MCF 10A (cell line): ENCODE measurements around the gene SUPT6H. TPM values are rescaled to one million over a fixed set of nuclear protein-coding genes. Genes with fewer than 3 reads are reported as not detected.
A peak's percentile ranks its signal among the peaks of the same experiment; 100 is the strongest.
"Not testable (repeated sequence)": the region's sequence is repeated elsewhere in the genome, so short reads cannot be mapped to it uniquely, and the experiment has no call there.

Source experiments
- BruUV-seq: library from RNA; stranded (reverse); fragments of 400-500 nt; replicated peaks from 2 replicates; lab custom pipeline; 2021; lab: Mats Ljungman, UMichigan
- CTCF ChIA-PET: fragments of 300-600 bp; sonication (Branson Sonifier 250); formaldehyde crosslinking; extraction: SDS; loops from one replicate; lab custom pipeline; 2021; ENCODE audit warnings: antibody characterized with exemption, inconsistent platforms; lab: Yijun Ruan, JAX
- POLR2A ChIA-PET: fragments of 300-600, 350-650 bp; sonication (Branson Sonifier 250); formaldehyde crosslinking; extraction: SDS; loops from one replicate; lab custom pipeline; 2020; ENCODE audit warnings: antibody characterized with exemption, inconsistent platforms; lab: Yijun Ruan, JAX
- DNase-seq: peaks from one replicate; pipeline ENCODE4 v3.0.0-alpha.2; 2018; ENCODE audit not compliant: unreplicated experiment
- H3K27ac Mint-ChIP-seq: one replicate; pipeline ENCODE4 v1.8.0; 2022; ENCODE audit warnings: mild to moderate bottlenecking, low read depth, mixed read lengths; ENCODE audit not compliant: unreplicated experiment
- H3K27me3 Mint-ChIP-seq: one replicate; pipeline ENCODE4 v1.8.0; 2022; ENCODE audit warnings: mixed read lengths; ENCODE audit not compliant: insufficient read depth, unreplicated experiment
- H3K36me3 Mint-ChIP-seq: one replicate; pipeline ENCODE4 v1.8.0; 2022; ENCODE audit warnings: mild to moderate bottlenecking, moderate library complexity, mixed read lengths; ENCODE audit not compliant: insufficient read depth, unreplicated experiment
- H3K4me1 Mint-ChIP-seq: one replicate; pipeline ENCODE4 v1.8.0; 2022; ENCODE audit warnings: mixed read lengths; ENCODE audit not compliant: insufficient read depth, unreplicated experiment
- H3K4me3 Mint-ChIP-seq: one replicate; pipeline ENCODE4 v1.8.0; 2022; ENCODE audit warnings: mild to moderate bottlenecking, moderate library complexity, mixed read lengths; ENCODE audit not compliant: unreplicated experiment
- H3K9me3 Mint-ChIP-seq: one replicate; pipeline ENCODE4 v1.8.0; 2022; ENCODE audit warnings: mixed read lengths; ENCODE audit not compliant: unreplicated experiment
- intact Hi-C: fragments of 100-400 bp; cut with micrococcal nuclease; formaldehyde crosslinking; loops from 2 replicates; pipeline ENCODE4 v1.14.1; 2022
- total RNA-seq: library from RNA; stranded (reverse); gene quantifications from 2 replicates; pipeline ENCODE4 v1.2.3, GENCODE V29; 2022
- TF ChIP-seq, protein P1 (sequence below): fragments of 200-600 bp; IDR thresholded peaks from one replicate; pipeline ENCODE4 v1.8.0; 2022; ENCODE audit warnings: antibody characterized with exemption, mild to moderate bottlenecking; ENCODE audit not compliant: unreplicated experiment

SUPT6H gene
- total RNA-seq, 1 experiment from 2014 or later: 81.7 TPM

DNA sequence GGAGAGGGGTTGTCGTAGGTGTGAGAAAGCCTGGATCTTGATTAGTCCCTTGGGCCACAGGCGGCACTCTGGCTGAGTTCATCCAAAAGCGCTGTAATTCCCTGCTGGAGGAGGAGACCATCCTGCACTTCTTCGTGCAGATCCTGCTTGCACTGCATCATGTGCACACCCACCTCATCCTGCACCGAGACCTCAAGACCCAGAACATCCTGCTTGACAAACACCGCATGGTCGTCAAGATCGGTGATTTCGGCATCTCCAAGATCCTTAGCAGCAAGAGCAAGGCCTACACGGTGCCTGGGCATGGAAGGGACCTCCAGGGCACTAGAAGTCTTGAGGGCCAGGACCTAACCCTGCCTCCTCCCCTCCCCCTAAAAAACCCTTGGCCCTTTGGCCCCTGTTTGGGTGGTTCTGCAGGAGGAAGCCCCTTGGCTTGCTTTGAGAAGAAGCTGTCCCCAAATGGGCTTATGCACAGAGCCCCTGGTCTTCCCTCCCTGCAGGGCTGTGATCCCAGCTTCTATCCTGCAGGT, 72.8 kb downstream of the SUPT6H start:
- Mint-ChIP-seq H3K4me3 (no peak overlapping the region), H3K9me3 (no peaks in the 10 kb centered on the region), H3K27ac (no peak overlapping the region), H3K4me1 (peaks cover 7% of the 10 kb centered on the region), H3K36me3 (peaks cover 6% of the 10 kb centered on the region), H3K27me3 (no peaks in the 10 kb centered on the region)
- intact Hi-C loops: no loop called here
- ChIA-PET CTCF (interaction anchor here (1.1 to 2.0 kb wide), 4 partner anchors 8 to 17 kb away, joined by 3 to 7 read pairs (median 4); partner anchors contain the start of gene TLCD1), POLR2A (interaction anchor here (1.0 to 18.0 kb wide), 2 partner anchors 10 to 12 kb away, joined by 3 to 1135 read pairs; partner anchors contain the start of gene TRAF4)
- TF ChIP-seq, protein P1, sequence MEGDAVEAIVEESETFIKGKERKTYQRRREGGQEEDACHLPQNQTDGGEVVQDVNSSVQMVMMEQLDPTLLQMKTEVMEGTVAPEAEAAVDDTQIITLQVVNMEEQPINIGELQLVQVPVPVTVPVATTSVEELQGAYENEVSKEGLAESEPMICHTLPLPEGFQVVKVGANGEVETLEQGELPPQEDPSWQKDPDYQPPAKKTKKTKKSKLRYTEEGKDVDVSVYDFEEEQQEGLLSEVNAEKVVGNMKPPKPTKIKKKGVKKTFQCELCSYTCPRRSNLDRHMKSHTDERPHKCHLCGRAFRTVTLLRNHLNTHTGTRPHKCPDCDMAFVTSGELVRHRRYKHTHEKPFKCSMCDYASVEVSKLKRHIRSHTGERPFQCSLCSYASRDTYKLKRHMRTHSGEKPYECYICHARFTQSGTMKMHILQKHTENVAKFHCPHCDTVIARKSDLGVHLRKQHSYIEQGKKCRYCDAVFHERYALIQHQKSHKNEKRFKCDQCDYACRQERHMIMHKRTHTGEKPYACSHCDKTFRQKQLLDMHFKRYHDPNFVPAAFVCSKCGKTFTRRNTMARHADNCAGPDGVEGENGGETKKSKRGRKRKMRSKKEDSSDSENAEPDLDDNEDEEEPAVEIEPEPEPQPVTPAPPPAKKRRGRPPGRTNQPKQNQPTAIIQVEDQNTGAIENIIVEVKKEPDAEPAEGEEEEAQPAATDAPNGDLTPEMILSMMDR: no peak
- BruUV-seq: no TSS peak
- DNase-seq: no peak

DNA sequence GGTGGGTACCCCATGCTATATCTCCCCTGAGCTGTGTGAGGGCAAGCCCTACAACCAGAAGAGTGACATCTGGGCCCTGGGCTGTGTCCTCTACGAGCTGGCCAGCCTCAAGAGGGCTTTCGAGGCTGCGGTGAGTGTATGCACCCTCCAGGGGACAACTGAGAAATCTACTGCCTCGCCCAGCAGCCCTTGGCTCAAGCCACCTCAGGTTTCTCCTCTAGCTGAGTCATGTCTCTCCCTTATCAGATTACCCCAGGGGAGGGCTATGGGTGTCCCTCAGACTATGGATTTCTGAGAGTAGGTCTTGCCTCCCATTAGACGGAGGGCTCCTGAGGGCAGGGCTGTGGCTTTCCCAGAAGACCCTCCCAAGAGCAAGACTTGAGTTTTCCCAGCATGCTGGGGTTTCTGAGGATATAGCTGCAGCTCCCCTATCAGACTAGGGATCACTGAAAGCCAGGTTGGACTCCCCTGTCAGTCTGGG, 73.3 kb downstream of the SUPT6H start:
- peak; percentile 39 for DNase-seq
- CTCF ChIA-PET: interaction anchor here (0.6 to 2.0 kb wide), 5 partner anchors 8 to 17 kb away, joined by 3 to 7 read pairs (median 3); partner anchors contain the start of gene TLCD1
- intact Hi-C loops: no loop called here

DNA sequence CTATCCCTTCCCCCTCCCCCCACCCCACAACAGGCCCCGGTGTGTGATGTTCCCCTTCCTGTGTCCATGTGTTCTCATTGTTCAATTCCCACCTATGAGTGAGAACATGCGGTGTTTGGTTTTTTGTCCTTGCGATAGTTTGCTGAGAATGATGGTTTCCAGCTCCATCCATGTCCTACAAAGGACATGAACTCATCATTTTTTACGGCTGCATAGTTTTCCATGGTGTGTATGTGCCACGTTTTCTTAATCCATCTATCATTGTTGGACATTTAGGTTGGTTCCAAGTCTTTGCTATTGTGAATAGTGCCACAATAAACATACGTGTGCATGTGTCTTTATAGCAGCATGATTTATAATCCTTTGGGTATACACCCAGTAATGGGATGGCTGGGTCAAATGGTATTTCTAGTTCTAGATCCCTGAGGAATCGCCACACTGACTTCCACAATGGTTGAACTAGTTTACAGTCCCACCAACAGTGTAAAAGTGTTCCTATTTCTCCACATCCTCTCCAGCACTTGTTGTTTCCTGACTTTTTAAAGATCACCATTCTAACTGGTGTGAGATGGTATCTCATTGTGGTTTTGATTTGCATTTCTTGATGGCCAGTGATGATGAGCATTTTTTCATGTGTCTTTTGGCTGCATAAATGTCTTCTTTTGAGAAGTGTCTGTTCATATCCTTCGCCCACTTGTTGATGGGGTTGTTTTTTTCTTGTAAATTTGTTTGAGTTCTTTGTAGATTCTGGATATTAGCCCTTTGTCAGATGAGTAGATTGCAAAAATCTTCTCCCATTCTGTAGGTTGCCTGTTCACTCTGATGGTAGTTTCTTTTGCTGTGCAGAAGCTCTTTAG, 74.1 kb downstream of the SUPT6H start:
- H3K27me3 Mint-ChIP-seq, BruUV-seq: not testable (repeated sequence)
- CTCF ChIA-PET: interaction anchor here (0.6 to 2.0 kb wide), 5 partner anchors 8 to 16 kb away, joined by 3 to 7 read pairs (median 3); partner anchors contain the start of gene TLCD1

More for the DNA sequence above, 73.3 kb downstream of the SUPT6H start:
- Mint-ChIP-seq H3K27me3 (no peaks in the 10 kb centered on the region), H3K4me3 (no peak overlapping the region), H3K4me1 (peaks cover 5% of the 10 kb centered on the region), H3K27ac (no peak overlapping the region), H3K9me3 (no peaks in the 10 kb centered on the region), H3K36me3 (peaks cover 6% of the 10 kb centered on the region)
- POLR2A ChIA-PET: interaction anchor here (0.7 to 18.0 kb wide), 4 partner anchors 10 to 217 kb away, joined by 3 to 1135 read pairs (median 3); partner anchors contain the start of genes RPL23A and TRAF4
- TF ChIP-seq, protein P1: no peak
- no TSS peak for BruUV-seq

DNA sequence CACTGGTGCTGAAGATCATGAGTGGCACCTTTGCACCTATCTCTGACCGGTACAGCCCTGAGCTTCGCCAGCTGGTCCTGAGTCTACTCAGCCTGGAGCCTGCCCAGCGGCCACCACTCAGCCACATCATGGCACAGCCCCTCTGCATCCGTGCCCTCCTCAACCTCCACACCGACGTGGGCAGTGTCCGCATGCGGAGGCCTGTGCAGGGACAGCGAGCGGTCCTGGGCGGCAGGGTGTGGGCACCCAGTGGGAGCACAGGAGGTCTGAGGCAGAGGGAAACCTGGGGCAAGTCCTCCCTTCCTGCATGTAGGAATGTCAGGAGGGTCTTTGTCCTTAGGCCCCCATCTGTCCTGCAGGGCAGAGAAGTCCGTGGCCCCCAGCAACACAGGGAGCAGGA, 75.3 kb downstream of the SUPT6H start:
- no TSS peak for BruUV-seq
- DNase-seq: no peak
- ChIA-PET POLR2A (no interaction called here), CTCF (interaction anchor here (0.6 kb wide), 1 partner anchor 10 kb away, joined by 3 read pairs; no protein-coding TSS in a partner anchor)
- H3K27ac Mint-ChIP-seq: no peak overlapping the region
- intact Hi-C loops: no loop called here
- no peaks in the 10 kb centered on the region for H3K27me3 Mint-ChIP-seq
- H3K9me3 Mint-ChIP-seq: no peaks in the 10 kb centered on the region
- H3K4me3 Mint-ChIP-seq: no peak overlapping the region
- peaks cover 2% of the 10 kb centered on the region for H3K4me1 Mint-ChIP-seq
- TF ChIP-seq, protein P1: no peak
- peaks cover 6% of the 10 kb centered on the region for H3K36me3 Mint-ChIP-seq

More for the DNA sequence above, 74.1 kb downstream of the SUPT6H start:
- H3K27ac Mint-ChIP-seq, H3K4me3 Mint-ChIP-seq, H3K4me1 Mint-ChIP-seq, intact Hi-C loops, H3K9me3 Mint-ChIP-seq, H3K36me3 Mint-ChIP-seq, DNase-seq: not testable (repeated sequence)
- POLR2A ChIA-PET: interaction anchor here (0.7 to 18.0 kb wide), 3 partner anchors 11 to 216 kb away, joined by 3 to 1135 read pairs (median 3); partner anchors contain the start of genes RPL23A and TRAF4
